Upper lobe of right lung (tissue), 1 donor: Measurements from ENCODE around the gene FAM120B. TPM values are rescaled to one million over a fixed set of nuclear protein-coding genes. Genes with fewer than 3 reads are reported as not detected.
"Not testable (repeated sequence)": the region's sequence is repeated elsewhere in the genome, so short reads cannot be mapped to it uniquely, and the experiment has no call there.

ENCODE experiments used
- ATAC-seq: fragments of 200-7000 bp; cut with Tn5 transposase; one replicate; pipeline ENCODE4 v1.9.1; 2020; ENCODE audit warnings: mild to moderate bottlenecking, moderate library complexity
- DNase-seq: peaks from one replicate; pipeline ENCODE4 v3.0.0-alpha.2; 2020
- H3K27ac ChIP-seq: fragments of 200-600 bp; one replicate; pipeline ENCODE4 v1.8.0; 2022
- H3K27me3 ChIP-seq: fragments of 200-600 bp; one replicate; pipeline ENCODE4 v1.8.0; 2022; ENCODE audit warnings: mild to moderate bottlenecking
- H3K36me3 ChIP-seq: fragments of 200-600 bp; one replicate; pipeline ENCODE4 v1.8.0; 2022
- H3K4me1 ChIP-seq: fragments of 200-600 bp; one replicate; pipeline ENCODE4 v1.8.0; 2022
- H3K4me3 ChIP-seq: fragments of 200-600 bp; one replicate; pipeline ENCODE4 v1.8.0; 2022; ENCODE audit warnings: mild to moderate bottlenecking
- H3K9me3 ChIP-seq: fragments of 200-600 bp; one replicate; pipeline ENCODE4 v1.8.0; 2022
- intact Hi-C: fragments of 100-400 bp; cut with DNase I; formaldehyde crosslinking; loops from one replicate; pipeline ENCODE4 v1.11.0; 2022
- total RNA-seq: library from RNA; stranded (reverse); fragmentation: NEBNext Ultra II Directional; extraction: Animal tissue kit (Norgen Biotek cat#: 25700); gene quantifications from one replicate; pipeline ENCODE4 v1.2.1, GENCODE V29; 2021
- TF ChIP-seq, protein P1 (sequence below): fragments of 200-600 bp; IDR thresholded peaks from one replicate; pipeline ENCODE4 v1.8.0; 2022; ENCODE audit warnings: antibody characterized with exemption
- donor health status: DM: no; HTN: yes; CAD: no; lungs with severe emphysema.

The FAM120B gene
- total RNA-seq, 1 donor from 2014 or later, result 26.1 TPM

DNA sequence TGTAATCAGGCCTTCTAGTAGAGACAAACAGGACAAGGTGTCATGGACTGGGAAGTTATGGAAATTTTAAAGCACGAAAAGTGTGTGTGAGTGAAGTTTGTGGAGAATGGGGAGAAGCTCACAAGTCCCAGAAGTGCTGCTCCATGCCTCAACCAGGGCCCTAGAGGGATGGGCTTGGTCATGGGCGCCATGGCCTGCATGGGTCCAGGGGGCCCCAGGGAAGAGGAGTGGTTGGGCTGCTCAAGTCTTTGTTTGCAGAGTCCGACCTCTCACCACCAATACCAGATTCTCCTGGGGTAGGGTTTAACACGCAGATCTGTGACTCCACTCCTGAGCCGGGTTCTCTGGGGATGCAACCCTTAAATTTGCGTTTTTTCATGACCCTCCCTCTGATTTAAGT lies 88.4 kb downstream of the FAM120B start:
- ATAC-seq (no peak), DNase-seq (no peak)
- Histone ChIP-seq H3K4me1 (no peaks in the 10 kb centered on the region), H3K4me3 (no peak overlapping the region), H3K36me3 (peaks cover 66% of the 10 kb centered on the region), H3K9me3 (no peaks in the 10 kb centered on the region), H3K27ac (no peak overlapping the region), H3K27me3 (no peaks in the 10 kb centered on the region)
- intact Hi-C loops, result no loop called here
- TF ChIP-seq, protein P1, sequence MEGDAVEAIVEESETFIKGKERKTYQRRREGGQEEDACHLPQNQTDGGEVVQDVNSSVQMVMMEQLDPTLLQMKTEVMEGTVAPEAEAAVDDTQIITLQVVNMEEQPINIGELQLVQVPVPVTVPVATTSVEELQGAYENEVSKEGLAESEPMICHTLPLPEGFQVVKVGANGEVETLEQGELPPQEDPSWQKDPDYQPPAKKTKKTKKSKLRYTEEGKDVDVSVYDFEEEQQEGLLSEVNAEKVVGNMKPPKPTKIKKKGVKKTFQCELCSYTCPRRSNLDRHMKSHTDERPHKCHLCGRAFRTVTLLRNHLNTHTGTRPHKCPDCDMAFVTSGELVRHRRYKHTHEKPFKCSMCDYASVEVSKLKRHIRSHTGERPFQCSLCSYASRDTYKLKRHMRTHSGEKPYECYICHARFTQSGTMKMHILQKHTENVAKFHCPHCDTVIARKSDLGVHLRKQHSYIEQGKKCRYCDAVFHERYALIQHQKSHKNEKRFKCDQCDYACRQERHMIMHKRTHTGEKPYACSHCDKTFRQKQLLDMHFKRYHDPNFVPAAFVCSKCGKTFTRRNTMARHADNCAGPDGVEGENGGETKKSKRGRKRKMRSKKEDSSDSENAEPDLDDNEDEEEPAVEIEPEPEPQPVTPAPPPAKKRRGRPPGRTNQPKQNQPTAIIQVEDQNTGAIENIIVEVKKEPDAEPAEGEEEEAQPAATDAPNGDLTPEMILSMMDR, result no peak

DNA sequence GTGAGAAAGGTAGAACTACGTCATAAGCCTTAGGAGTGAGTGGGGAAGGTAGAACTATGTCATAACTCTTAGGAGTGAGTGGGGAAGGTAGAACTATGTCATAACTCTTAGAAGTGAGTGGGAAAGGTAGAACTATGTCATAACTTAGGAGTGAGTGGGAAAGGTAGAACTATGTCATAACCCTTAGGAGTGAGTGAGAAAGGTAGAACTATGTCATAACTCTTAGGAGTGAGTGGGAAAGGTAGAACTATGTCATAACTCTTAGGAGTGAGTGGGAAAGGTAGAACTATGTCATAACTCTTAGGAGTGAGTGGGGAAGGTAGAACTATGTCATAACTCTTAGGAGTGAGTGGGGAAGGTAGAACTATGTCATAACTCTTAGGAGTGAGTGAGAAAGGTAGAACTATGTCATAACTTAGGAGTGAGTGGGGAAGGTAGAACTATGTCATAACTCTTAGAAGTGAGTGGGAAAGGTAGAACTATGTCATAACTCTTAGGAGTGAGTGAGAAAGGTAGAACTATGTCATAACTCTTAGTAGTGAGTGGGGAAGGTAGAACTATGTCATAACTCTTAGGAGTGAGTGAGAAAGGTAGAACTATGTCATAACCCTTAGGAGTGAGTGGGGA lies 92.3 kb downstream of the FAM120B start:
- DNase-seq, H3K4me3 ChIP-seq, H3K27ac ChIP-seq, ATAC-seq, H3K4me1 ChIP-seq, H3K9me3 ChIP-seq, H3K27me3 ChIP-seq, intact Hi-C loops: not testable (repeated sequence)
- peaks cover 75% of the 10 kb centered on the region for H3K36me3 ChIP-seq

DNA sequence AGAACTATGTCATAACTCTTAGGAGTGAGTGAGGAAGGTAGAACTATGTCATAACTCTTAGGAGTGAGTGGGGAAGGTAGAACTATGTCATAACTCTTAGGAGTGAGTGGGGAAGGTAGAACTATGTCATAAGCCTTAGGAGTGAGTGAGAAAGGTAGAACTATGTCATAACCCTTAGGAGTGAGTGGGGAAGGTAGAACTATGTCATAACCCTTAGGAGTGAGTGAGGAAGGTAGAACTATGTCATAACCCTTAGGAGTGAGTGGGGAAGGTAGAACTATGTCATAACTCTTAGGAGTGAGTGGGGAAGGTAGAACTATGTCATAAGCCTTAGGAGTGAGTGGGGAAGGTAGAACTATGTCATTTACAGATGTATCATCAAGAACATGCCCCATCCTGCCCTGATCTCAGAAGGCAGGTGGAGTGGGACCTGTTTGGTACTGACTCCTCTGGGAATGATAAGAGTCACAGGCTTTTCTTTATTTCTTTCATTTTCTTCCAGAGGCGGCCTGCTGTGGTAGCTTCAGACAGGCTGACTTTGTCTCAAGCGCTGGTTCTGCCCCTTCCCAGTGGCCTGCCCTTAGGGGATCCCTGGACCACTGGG lies 93.5 kb downstream of the FAM120B start:
- H3K9me3 ChIP-seq, ATAC-seq, H3K4me3 ChIP-seq, H3K27me3 ChIP-seq, DNase-seq, H3K27ac ChIP-seq, H3K4me1 ChIP-seq, intact Hi-C loops: not testable (repeated sequence)
- H3K36me3 ChIP-seq, result peaks cover 77% of the 10 kb centered on the region

DNA sequence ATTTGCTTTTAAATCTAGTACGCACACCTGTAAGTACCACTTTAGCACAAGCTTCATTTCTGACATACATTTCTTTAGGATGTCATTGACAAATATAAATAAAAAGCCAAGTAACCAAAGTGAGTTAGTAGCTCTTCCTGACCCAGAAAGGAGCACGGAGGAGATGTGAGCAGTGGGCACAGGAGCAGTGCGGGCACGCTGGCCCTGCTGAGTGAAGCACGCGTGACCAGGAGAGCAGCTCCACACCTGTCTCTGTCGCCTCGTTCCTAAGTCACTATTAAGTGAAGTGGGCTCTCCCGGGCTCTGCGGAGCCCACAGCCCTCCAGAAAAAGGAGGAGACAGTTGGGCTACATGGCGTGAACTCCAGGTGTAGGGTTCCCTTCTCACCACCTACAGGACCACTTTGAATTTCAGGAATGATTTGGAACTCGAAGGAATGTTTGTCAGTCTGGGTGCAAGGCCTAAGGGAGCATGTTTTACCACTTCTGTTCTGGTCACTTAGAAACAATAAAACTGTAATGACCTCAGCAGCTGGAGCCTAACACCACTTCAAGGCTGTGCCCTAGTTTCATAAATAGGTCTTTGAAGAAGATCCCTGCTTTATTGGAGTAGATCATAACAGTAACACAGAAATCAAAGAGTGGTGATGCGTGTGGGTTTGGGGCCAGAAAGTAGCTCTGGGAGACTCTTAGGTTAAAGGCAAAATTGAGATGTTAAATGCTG lies 95.9 kb downstream of the FAM120B start:
- no peaks in the 10 kb centered on the region for H3K9me3 ChIP-seq
- intact Hi-C loops, result no loop called here
- H3K4me3 ChIP-seq, result no peak overlapping the region
- no peak for DNase-seq
- no peaks in the 10 kb centered on the region for H3K4me1 ChIP-seq
- H3K36me3 ChIP-seq, result peaks cover 67% of the 10 kb centered on the region
- H3K27ac ChIP-seq, result no peak overlapping the region
- ATAC-seq, result no peak
- H3K27me3 ChIP-seq, result no peaks in the 10 kb centered on the region
- TF ChIP-seq, protein P1, result no peak

DNA sequence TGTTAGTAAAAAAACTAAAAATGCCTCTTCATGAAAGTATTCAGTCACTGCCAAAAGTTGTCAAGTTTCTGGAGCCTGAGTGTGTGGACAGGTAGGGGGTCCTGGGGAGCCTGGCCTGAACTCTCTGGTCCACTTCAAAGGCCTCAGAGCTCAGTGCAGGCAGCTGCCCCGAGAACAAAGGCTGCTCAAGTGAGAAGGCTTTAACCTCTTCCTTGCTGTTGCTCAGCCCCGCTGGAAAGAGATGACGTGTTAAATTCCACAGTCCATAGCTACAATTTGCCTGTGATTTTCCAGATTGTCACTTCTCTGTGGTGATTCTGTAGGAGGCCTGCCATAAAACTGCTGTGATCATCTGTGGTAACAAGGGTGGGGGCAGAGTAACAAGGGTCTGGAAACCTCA lies 96.9 kb downstream of the FAM120B start:
- DNase-seq (no peak), ATAC-seq (no peak)
- no peaks in the 10 kb centered on the region for H3K27me3 ChIP-seq
- H3K4me3 ChIP-seq, result no peak overlapping the region
- no peak overlapping the region for H3K27ac ChIP-seq
- no peaks in the 10 kb centered on the region for H3K4me1 ChIP-seq
- intact Hi-C loops, result no loop called here
- TF ChIP-seq, protein P1, result no peak
- no peaks in the 10 kb centered on the region for H3K9me3 ChIP-seq
- H3K36me3 ChIP-seq, result peaks cover 62% of the 10 kb centered on the region

DNA sequence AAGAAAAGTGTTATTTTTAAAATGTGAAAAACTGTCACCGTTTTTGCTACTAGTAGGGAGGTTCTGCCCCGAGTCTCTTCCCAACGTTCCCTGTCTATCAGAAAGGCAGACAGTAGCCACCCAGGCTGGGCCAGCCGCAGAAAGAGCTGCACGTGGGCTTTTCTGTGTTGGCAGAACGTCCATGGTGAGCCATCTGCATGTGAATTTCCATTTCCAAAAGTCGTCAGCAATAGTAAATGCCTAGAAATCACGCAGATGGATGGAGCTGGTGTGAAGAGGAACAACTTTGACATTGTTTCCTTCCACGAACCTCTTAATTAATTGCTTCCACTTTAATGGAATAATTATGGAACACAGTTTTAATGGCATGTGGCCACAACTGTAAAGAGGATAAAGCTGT lies 97.5 kb downstream of the FAM120B start:
- Histone ChIP-seq H3K36me3 (peaks cover 62% of the 10 kb centered on the region), H3K4me3 (no peak overlapping the region), H3K27ac (no peak overlapping the region), H3K27me3 (no peaks in the 10 kb centered on the region), H3K4me1 (no peaks in the 10 kb centered on the region), H3K9me3 (no peaks in the 10 kb centered on the region)
- DNase-seq (no peak), ATAC-seq (no peak)
- TF ChIP-seq, protein P1, result no peak
- intact Hi-C loops, result no loop called here
